CD4-positive, alpha-beta T cell treated with Interleukin-12 subunit alpha and Interleukin-12 subunit beta, for 1 hour (primary cell): ENCODE measurements around the gene LCE1A.

Source experiments
- DNase-seq: peaks from one replicate; pipeline ENCODE4 v3.0.0-alpha.2; 2020

LCE1A gene

GRCh38 chr1:152827173-152827572 is at the start of gene LCE1A:
LCE1A (plus strand) TSS chr1:152827473; CDS start chr1:152827473, 0 bp downstream.
- DNase-seq, result no peak

- no peak for DNase-seq
Measured at GRCh38 chr1:152777510-152778137, 49.6 kb upstream of the LCE1A start.

- no peak for DNase-seq
Measured at GRCh38 chr1:152783095-152783494, 44.2 kb upstream of the LCE1A start.

- no peak for DNase-seq
Measured at GRCh38 chr1:152786077-152786476, 41.2 kb upstream of the LCE1A start, which contains the start of gene LCE1E. LCE1E (plus strand) TSS chr1:152786257; CDS start chr1:152787300, 1,043 bp downstream.

- DNase-seq, result no peak
Measured at GRCh38 chr1:152795686-152796085, 31.6 kb upstream of the LCE1A start.

GRCh38 chr1:152796421-152796820 is 30.9 kb upstream of the LCE1A start, which contains the start of gene LCE1D:
LCE1D (plus strand) TSS chr1:152796721; CDS start chr1:152797795, 1,074 bp downstream.
- DNase-seq, result no peak

GRCh38 chr1:152801333-152801732 is 25.9 kb upstream of the LCE1A start:
- no peak for DNase-seq

GRCh38 chr1:152806576-152806975 is 20.7 kb upstream of the LCE1A start, which contains the start of gene LCE1C:
LCE1C (minus strand) TSS chr1:152806651; CDS start chr1:152805478, 1,173 bp downstream.
- no peak for DNase-seq

- DNase-seq, result no peak
Measured at GRCh38 chr1:152811050-152811449, 16.2 kb upstream of the LCE1A start.

GRCh38 chr1:152811671-152812070 is 15.6 kb upstream of the LCE1A start, which contains the start of gene LCE1B:
LCE1B (plus strand) TSS chr1:152811971; CDS start chr1:152812447, 476 bp downstream.
- no peak for DNase-seq

- DNase-seq, result no peak
Measured at GRCh38 chr1:152817309-152817708, 10.0 kb upstream of the LCE1A start.

- no peak for DNase-seq
Measured at GRCh38 chr1:152823294-152823693, 4.0 kb upstream of the LCE1A start.

- DNase-seq, result no peak
Measured at GRCh38 chr1:152824964-152825363, 2.3 kb upstream of the LCE1A start.

- no peak for DNase-seq
Measured at GRCh38 chr1:152836870-152837269, 9.6 kb downstream of the LCE1A start.

- no peak for DNase-seq
Measured at GRCh38 chr1:152842556-152842955, 15.3 kb downstream of the LCE1A start, which contains the start of gene LCE6A. LCE6A (plus strand) TSS chr1:152842856; CDS start chr1:152843521, 665 bp downstream.

- DNase-seq, result no peak
Measured at GRCh38 chr1:152855661-152856060, 28.4 kb downstream of the LCE1A start.

- DNase-seq, result no peak
Measured at GRCh38 chr1:152858062-152858461, 30.8 kb downstream of the LCE1A start.

- no peak for DNase-seq
Measured at GRCh38 chr1:152859696-152860095, 32.4 kb downstream of the LCE1A start, which contains the start of gene LCE7A. LCE7A (plus strand) TSS chr1:152859996; CDS start chr1:152860698, 702 bp downstream.

GRCh38 chr1:152860129-152860528 is 32.9 kb downstream of the LCE1A start:
- DNase-seq, result no peak

- DNase-seq, result no peak
Measured at GRCh38 chr1:152861374-152861773, 34.1 kb downstream of the LCE1A start.

- DNase-seq, result no peak
Measured at GRCh38 chr1:152864443-152864842, 37.2 kb downstream of the LCE1A start.

GRCh38 chr1:152866321-152866720 is 39.0 kb downstream of the LCE1A start:
- DNase-seq, result no peak

- DNase-seq, result peak; percentile 52
Measured at GRCh38 chr1:152869808-152870419, 42.6 kb downstream of the LCE1A start.
